Psoas muscle (tissue), 8 donors: ENCODE measurements around the gene EDARADD. TPM values are rescaled to one million over a fixed set of nuclear protein-coding genes. Genes with fewer than 3 reads are reported as not detected.

Source experiments
- ATAC-seq, 4 donors: fragments of 200-7000 bp; cut with Tn5 transposase; one replicate each; pipeline ENCODE4 v1.9.1; 2020; ENCODE audit warnings: moderate library complexity in 3 of 4, mild to moderate bottlenecking in 2 of 4
- DNase-seq, 2 donors: peaks; one replicate each; pipeline ENCODE4 v3.0.0-alpha.2; 2020
- H3K27ac ChIP-seq: fragments of 200-600 bp; one replicate; pipeline ENCODE4 v1.8.0; 2022
- H3K27me3 ChIP-seq, 3 donors: fragments of 200-600 bp in 1 of 3; one replicate each; pipeline versions ENCODE4 v1.6.1 to v1.8.0; 2013 to 2022; ENCODE audit warnings: low read length in 2 of 3, mild to moderate bottlenecking in 2 of 3, moderate library complexity in 1 of 3; ENCODE audit not compliant: insufficient read depth in 3 of 3
- H3K36me3 ChIP-seq, 2 donors: fragments of 200-600 bp in 1 of 2; one replicate each; pipeline versions ENCODE4 v1.6.1 to v1.8.0; 2013 to 2022; ENCODE audit warnings: low read depth in 1 of 2, mild to moderate bottlenecking in 1 of 2, moderate library complexity in 1 of 2; ENCODE audit not compliant: insufficient read depth in 1 of 2
- H3K4me1 ChIP-seq: fragments of 200-600 bp; one replicate; pipeline ENCODE4 v1.8.0; 2022
- H3K4me3 ChIP-seq: fragments of 200-600 bp; one replicate; pipeline ENCODE4 v1.8.0; 2022; ENCODE audit warnings: mild to moderate bottlenecking
- H3K9me3 ChIP-seq: fragments of 200-600 bp; one replicate; pipeline ENCODE4 v1.8.0; 2022
- WGBS, 3 donors: extraction: QIAGEN DNeasy Blood & Tissue Kit; methylation state at CpG; one replicate each; pipeline versions ENCODE4 v1.1.6 to v1.1.7; 2013; 5-methylcytosine and 5-hydroxymethylcytosine counted together
- intact Hi-C, 2 donors: fragments of 100-400 bp; cut with DNase I; formaldehyde crosslinking; loops; one replicate each; pipeline versions ENCODE4 v1.11.0 to v1.14.2; 2022
- polyA plus RNA-seq, 3 donors: library from polyadenylated mRNA; stranded (reverse); fragments of 200-250 nt; gene quantifications; one replicate each; pipeline ENCODE4 v1.2.3, GENCODE V29; 2013
- total RNA-seq, 4 donors: library from RNA; stranded (reverse); fragmentation: NEBNext Ultra II Directional in 2 of 4; extraction: Animal tissue kit (Norgen Biotek cat#: 25700) in 2 of 4; gene quantifications; one replicate each; pipeline versions ENCODE4 v1.2.1 to v1.2.4, GENCODE V29; 2021 to 2023
- TF ChIP-seq, protein P1 (sequence below): fragments of 200-600 bp; IDR thresholded peaks from one replicate; pipeline ENCODE4 v1.8.0; 2022; ENCODE audit warnings: antibody characterized with exemption
- donor health status: healthy with polysubstance abuse.
- donor health status: DM: no; HTN: no; CAD: no; lungs with moderate emphysema.
- donor health status: Bipolar disorder and iron deficiency.
- donor health status: healthy.
- donor health status: DM: yes; HTN: yes; CAD: no.
- donor health status: DM: no; HTN: no; CAD: no.
- donor health status: DM: no; HTN: no; CAD: no.
- donor health status: DM: yes; HTN: yes; CAD: no.

EDARADD gene
- total and polyA plus RNA-seq, 7 donors, result 0.05 to 0.25 TPM; not detected in 5

DNA sequence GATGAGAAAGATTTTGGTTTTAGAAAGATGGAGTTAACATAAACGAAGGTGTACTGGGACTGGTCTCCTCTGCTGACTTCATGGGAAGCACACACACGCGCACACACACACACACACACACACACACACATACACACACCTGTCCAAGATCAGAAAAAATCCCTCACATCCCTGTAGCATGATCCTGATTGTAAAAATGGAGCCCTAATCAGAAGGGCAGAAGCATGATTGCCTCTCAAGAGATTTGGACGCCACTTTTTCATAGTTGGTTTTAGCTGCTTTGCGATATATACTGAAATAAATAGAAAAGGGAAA, 73.2 kb downstream of the EDARADD start:
- ATAC-seq (no peak), DNase-seq (no peak)
- no peaks in the 10 kb centered on the region for H3K9me3 ChIP-seq
- intact Hi-C loops, result no loop called here
- no peak overlapping the region for H3K27ac ChIP-seq
- H3K4me3 ChIP-seq, result no peak overlapping the region
- 65 to 79% (median 73%) methylated on average over 5 of the region's 5 CpGs for WGBS, 3 donors
- H3K27me3 ChIP-seq, result peaks cover 0 to 1% (median 0%) of the 10 kb centered on the region in 3 donors
- no peaks in the 10 kb centered on the region for H3K36me3 ChIP-seq
- H3K4me1 ChIP-seq, result no peaks in the 10 kb centered on the region
- TF ChIP-seq, protein P1, sequence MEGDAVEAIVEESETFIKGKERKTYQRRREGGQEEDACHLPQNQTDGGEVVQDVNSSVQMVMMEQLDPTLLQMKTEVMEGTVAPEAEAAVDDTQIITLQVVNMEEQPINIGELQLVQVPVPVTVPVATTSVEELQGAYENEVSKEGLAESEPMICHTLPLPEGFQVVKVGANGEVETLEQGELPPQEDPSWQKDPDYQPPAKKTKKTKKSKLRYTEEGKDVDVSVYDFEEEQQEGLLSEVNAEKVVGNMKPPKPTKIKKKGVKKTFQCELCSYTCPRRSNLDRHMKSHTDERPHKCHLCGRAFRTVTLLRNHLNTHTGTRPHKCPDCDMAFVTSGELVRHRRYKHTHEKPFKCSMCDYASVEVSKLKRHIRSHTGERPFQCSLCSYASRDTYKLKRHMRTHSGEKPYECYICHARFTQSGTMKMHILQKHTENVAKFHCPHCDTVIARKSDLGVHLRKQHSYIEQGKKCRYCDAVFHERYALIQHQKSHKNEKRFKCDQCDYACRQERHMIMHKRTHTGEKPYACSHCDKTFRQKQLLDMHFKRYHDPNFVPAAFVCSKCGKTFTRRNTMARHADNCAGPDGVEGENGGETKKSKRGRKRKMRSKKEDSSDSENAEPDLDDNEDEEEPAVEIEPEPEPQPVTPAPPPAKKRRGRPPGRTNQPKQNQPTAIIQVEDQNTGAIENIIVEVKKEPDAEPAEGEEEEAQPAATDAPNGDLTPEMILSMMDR, result no peak

DNA sequence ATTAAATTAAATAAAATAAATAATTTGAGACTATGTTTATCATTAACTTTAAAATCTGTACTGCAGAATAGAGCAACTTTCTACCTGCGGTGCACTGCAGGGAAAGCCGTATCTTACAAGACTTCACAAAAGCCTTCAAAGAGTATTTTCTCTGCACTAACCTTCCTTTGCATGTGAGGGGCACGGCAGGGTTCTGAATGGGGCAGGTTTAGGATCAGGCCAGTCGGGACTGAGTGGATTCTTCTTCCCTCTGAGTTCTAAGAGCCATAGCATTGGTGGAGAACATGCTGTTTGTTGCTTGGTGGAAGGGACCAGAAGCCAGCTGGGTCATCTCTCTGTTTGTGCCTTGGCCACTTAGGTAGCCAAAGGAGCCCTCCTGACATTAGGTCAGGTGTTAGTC, 74.5 kb downstream of the EDARADD start:
- 78 to 81% (median 79%) methylated on average over 4 of the region's 4 CpGs for whole genome bisulfite sequencing, 3 donors
- Histone ChIP-seq H3K4me3 (no peak overlapping the region), H3K4me1 (no peaks in the 10 kb centered on the region), H3K36me3 (no peaks in the 10 kb centered on the region), H3K9me3 (no peaks in the 10 kb centered on the region), H3K27ac (no peak overlapping the region), H3K27me3 (peaks cover 0 to 4% (median 0%) of the 10 kb centered on the region in 3 donors)
- DNase-seq (no peak), ATAC-seq (no peak)
- intact Hi-C loops, result no loop called here
- TF ChIP-seq, protein P1, result no peak

DNA sequence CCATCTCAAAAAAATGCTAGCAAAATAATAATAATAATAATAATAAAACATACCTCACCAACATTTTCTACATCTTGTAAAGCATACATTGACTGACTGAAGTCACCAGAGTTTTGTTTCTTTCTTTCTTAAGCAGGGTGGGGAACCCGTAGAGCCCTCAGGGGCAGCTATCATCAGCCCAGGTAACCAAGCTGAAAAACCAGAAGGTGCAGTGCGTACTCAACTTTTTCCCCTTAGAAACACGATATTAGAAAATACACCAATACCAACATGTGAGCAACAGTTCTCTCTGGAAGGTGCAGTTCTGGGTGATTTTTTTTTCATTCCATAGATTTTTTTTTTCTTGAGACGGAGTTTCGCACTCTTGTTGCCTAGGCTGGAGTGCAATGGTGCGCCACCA, 75.4 kb downstream of the EDARADD start:
- intact Hi-C loops, result no loop called here
- Histone ChIP-seq H3K4me1 (no peaks in the 10 kb centered on the region), H3K9me3 (no peaks in the 10 kb centered on the region), H3K4me3 (no peak overlapping the region), H3K27me3 (peaks cover 0 to 4% (median 0%) of the 10 kb centered on the region in 3 donors), H3K36me3 (no peaks in the 10 kb centered on the region), H3K27ac (no peak overlapping the region)
- TF ChIP-seq, protein P1, result no peak
- 92 to 97% (median 95%) methylated on average over 6 of the region's 6 CpGs for WGBS, 3 donors
- no peak for ATAC-seq
- no peak for DNase-seq

DNA sequence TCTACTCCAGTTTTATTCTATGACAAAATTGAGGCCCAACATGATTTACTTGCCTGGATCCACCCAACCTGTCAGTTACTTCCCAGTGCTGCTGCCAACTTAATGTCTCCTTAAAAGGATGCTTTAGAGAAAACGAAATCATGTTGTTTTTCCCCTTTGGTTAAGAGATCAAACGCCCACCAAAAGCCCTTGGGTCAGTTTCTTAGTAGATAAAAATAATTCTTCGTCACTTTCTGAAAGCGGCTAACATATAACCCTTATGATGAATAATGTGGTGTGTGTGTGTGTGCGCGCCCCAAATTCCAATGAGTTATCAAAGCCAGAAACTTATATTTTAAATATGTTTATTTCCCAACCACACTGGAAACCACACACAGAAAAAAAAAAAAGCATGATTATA, 77.0 kb downstream of the EDARADD start:
- TF ChIP-seq, protein P1, result no peak
- peaks cover 0 to 4% (median 0%) of the 10 kb centered on the region in 3 donors for H3K27me3 ChIP-seq
- H3K4me1 ChIP-seq, result no peaks in the 10 kb centered on the region
- H3K9me3 ChIP-seq, result no peaks in the 10 kb centered on the region
- H3K36me3 ChIP-seq, result no peaks in the 10 kb centered on the region
- intact Hi-C loops, result no loop called here
- H3K27ac ChIP-seq, result no peak overlapping the region
- no peak for ATAC-seq
- no peak overlapping the region for H3K4me3 ChIP-seq
- DNase-seq, result no peak
- 78 to 82% (median 80%) methylated on average over 6 of the region's 6 CpGs for WGBS, 3 donors

DNA sequence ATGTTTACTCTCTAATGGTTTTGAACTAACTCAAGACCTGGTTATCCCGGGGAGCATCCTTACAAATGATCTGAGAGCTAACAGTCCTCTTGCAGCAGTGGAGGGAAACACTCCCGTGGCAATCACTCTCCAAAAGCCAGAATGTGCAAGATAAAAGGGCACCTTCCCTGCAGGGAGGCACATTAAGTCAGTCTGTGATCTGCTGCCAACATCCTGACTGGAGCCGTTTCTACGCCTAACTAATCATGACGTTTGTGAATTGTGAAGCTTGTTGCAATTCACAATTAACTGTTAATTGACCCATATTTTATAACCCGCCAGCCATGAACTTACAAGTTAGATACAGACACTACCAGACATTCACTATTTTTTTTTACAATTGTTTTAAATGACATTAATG, 77.6 kb downstream of the EDARADD start:
- Histone ChIP-seq H3K4me1 (no peaks in the 10 kb centered on the region), H3K27me3 (peaks cover 0 to 4% (median 0%) of the 10 kb centered on the region in 3 donors), H3K4me3 (no peak overlapping the region), H3K9me3 (no peaks in the 10 kb centered on the region), H3K36me3 (no peaks in the 10 kb centered on the region), H3K27ac (no peak overlapping the region)
- 16 to 18% (median 18%) methylated on average over 6 of the region's 6 CpGs for WGBS, 3 donors
- ATAC-seq (no peak), DNase-seq (no peak)
- intact Hi-C loops, result no loop called here
- TF ChIP-seq, protein P1, result no peak
